T1000 (cell line): ENCODE measurements around the gene RS1.

Experiments used
- DNase-seq: peaks from one replicate; lab custom pipeline; 2025; ENCODE audit warnings: mixed read lengths; lab: John Stamatoyannopoulos, UW

The RS1 gene

DNA sequence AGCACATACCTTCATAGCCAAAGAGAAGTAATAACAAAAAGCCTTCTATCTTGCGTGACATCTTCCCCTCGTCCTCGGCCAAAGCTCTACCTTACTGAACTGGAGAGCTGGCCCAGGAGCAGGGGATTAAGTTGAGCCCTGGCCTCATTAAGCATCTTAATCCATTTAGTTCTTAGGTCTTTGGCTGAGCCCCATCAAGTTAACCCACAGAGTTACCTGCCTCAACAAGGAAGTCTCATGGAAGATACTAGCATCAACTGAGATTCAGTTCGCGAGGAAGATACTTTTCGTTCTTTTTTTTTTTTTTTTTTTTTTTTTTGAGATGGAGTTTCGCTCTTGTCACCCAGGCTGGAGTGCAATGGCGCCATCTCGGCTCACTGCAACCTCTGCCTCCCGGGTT lies at the start of gene RS1:
Gene RS1 (minus strand): TSS at position 101 of the 400 bp plus-strand sequence. CDS start 40 bp downstream, at position 61.
- DNase-seq: no peak

DNA sequence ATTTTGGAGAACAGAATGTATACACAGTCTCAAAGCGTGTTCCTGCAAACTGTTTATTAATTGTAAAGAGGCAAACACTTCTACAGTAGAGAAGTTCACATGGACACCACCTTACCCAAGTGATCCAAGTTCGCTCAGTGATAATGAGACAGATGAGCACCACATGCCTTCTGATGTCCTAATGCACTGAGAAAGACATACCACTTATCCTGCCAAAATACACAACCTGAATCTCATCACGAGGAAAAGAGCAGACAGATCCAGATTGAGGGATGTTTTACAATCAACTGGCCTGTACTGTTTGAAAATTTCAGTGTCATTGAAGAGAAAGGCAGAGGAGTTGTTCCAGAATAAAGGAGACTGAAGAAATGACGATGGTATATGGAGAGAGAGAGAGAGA lies 47.9 kb upstream of the RS1 start:
- no peak for DNase-seq

GRCh38 chrX:18714910-18715309 lies 43.0 kb upstream of the RS1 start:
- DNase-seq: no peak

GRCh38 chrX:18709833-18710232 lies 37.9 kb upstream of the RS1 start:
- DNase-seq: no peak

- no peak for DNase-seq
Measured at GRCh38 chrX:18707426-18708049, 35.6 kb upstream of the RS1 start, which contains the start of gene PPEF1. TSS of gene PPEF1 (plus strand) at chrX:18707645. CDS start at chrX:18707781, 136 bp downstream.

DNA sequence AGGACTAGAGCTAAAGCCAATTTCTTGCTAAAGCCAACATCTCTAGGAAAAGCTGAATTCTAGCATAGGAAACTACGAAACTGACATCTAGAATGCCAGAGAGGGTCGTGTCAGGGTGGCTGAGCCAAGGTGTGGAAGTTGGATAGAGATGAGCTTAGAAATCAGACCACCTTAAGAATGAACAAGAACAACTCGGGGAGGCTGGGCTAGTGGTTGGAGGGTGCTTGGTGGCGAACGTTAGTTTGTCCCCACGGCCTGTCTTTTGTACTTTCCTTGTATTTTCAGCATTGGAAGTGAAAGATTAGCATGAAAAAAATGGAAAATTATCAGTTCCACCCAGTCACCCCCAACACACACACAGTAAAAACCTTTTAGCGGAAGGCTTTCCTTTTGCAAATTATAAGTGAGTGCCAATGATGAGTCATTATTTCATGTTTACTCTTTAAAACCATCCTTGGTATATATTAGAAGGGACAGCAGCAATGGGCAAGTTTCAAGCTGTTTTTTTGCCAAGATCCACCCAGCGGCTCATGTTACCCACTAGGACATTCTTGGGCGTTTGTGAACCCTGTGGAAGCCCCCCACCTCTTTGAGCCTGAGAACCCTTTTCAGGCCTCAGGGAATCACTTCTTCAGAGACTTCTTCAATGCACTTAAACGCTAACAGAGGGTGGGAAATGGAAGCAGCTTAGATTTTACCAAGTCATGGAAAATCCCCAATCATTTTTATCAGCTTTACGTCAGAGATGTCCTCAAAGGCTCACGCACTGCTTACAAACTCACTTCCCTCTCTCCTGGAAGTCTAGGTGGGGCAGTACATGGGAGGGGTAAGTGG lies 30.7 kb upstream of the RS1 start:
- peak; percentile 0 for DNase-seq

- DNase-seq: no peak
Measured at GRCh38 chrX:18701621-18702361, 29.9 kb upstream of the RS1 start.

- no peak for DNase-seq
Measured at GRCh38 chrX:18698737-18699650, 27.1 kb upstream of the RS1 start.

GRCh38 chrX:18696653-18697052 lies 24.7 kb upstream of the RS1 start:
- no peak for DNase-seq

DNA sequence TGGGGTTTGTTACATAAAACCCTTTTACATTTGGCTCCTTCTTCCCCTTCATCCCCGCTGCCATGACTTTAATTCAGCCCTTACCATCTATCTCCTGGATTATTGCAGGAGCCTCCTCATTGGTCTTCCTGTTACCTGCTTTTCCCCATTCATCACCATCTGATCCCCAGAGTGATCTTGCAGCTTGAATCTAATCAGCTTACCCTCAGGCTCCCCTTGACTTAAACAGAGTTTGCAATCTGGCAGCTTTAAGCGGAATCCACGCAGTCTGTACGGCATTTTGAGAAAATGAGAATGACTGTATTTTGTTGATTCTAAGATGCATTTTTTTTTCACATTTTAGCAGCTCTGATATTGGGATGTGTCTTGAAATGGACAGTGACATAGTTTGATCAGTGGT lies 20.6 kb upstream of the RS1 start:
- no peak for DNase-seq

DNA sequence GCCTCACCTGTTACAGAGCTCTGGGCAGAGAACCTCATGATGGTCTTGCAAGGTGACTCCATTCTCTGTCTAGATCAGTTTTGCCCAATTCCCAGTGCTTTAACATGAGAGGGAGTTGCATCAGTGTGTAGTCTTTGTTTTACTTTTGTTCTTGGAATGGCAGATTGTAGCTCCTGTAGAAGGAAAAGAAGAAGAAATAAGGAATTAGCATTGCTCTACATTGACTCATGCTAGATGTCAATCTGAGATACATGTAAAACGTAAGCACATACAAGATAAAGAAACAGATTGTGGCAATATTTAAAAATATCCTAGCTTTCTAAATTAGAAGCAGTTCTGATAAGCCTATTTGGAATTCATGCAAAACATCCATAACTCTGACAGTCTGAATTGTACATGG lies 19.5 kb upstream of the RS1 start:
- DNase-seq: no peak

DNA sequence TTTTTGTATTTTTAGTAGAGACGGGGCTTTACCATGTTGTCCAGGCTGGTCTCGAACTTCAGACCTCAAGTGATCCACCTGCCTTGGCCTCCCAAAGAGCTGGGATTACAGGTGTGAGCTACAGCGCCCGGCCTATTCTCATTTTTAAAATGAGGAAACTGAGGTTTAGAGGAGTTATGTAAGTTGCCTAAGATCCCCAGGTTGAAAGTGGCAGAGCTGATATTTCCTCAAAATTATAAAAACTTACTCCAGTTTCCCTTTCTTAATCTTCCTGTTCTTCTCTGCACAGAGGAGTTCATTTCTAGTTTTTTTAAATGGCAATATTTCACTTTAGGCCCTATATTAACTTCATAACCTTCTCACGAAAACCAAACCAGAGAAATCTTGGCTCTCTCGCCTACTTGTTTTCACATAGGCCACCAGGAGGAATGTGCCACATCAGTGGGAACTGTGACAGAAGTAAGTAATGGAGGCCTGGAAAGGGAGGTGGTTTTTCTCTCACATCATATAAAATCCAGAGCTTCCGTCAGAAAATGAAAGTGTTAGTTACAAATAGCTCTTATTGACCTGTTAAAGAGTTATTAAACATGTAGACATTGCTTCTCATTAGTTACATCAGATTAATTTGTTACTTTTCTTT lies 16.1 kb upstream of the RS1 start:
- no peak for DNase-seq

GRCh38 chrX:18682979-18683387 lies 11.1 kb upstream of the RS1 start:
- no peak for DNase-seq

- no peak for DNase-seq
Measured at GRCh38 chrX:18681996-18682395, 10.1 kb upstream of the RS1 start.

- no peak for DNase-seq
Measured at GRCh38 chrX:18677161-18677869, 5.4 kb upstream of the RS1 start.

GRCh38 chrX:18676470-18676869 lies 4.6 kb upstream of the RS1 start:
- DNase-seq: no peak

- no peak for DNase-seq
Measured at GRCh38 chrX:18676050-18676449, 4.1 kb upstream of the RS1 start.

GRCh38 chrX:18674788-18675735 lies 3.2 kb upstream of the RS1 start:
- DNase-seq: peak; percentile 61

DNA sequence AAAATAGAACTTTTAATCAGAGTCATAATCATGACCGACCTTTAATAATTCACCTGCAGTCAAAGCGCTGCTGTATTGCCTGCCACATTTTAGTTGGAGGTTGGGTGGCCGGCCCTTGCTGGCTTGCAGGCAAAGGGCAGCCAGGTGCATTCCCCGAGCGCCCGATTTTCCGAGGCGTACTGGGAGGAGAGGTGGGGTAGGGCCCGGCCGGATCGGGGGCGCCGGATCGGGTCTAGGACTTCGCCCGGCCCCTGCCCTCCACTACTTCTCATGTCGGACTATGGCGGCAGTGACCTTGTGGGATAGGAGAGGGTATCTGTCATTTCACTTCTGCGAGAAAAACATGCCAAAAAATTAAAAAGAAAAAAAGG lies 2.5 kb upstream of the RS1 start:
- no peak for DNase-seq
